Measurements from ENCODE around the gene RPS27.
"Not testable (repeated sequence)": the region's sequence is repeated elsewhere in the genome, so short reads cannot be mapped to it uniquely, and the experiment has no call there.

The RPS27 gene

GRCh38 chr1:153961421-153961820 lies 29.1 kb upstream of the RPS27 start:
- no peak for DNase-seq (ENCODE audit: low read depth)

- no peak for DNase-seq (ENCODE audit: low read depth)
Observed at GRCh38 chr1:153962088-153963029, 28.2 kb upstream of the RPS27 start.

GRCh38 chr1:153963030-153963849 lies 27.3 kb upstream of the RPS27 start, which contains the start of gene SLC39A1:
SLC39A1 (minus strand) TSS chr1:153963537; CDS start chr1:153962715, 822 bp downstream.
- peak; percentile 95 for DNase-seq (ENCODE audit: low read depth)

GRCh38 chr1:153963850-153964331 lies 26.7 kb upstream of the RPS27 start:
- DNase-seq (ENCODE audit: low read depth) = no peak

- peak; percentile 92 for DNase-seq (ENCODE audit: low read depth)
Observed at GRCh38 chr1:153967107-153967999, 23.2 kb upstream of the RPS27 start, which contains the start of gene CREB3L4. CREB3L4 (plus strand) TSS chr1:153967902; CDS start chr1:153968526, 624 bp downstream.

- no peak for DNase-seq (ENCODE audit: low read depth)
Observed at GRCh38 chr1:153968000-153968363, 22.6 kb upstream of the RPS27 start.

GRCh38 chr1:153968408-153968807 lies 22.2 kb upstream of the RPS27 start:
- no peak for DNase-seq (ENCODE audit: low read depth)

- DNase-seq (ENCODE audit: low read depth) = no peak
Observed at GRCh38 chr1:153968972-153969371, 21.6 kb upstream of the RPS27 start.

- DNase-seq (ENCODE audit: low read depth) = no peak
Observed at GRCh38 chr1:153970346-153970745, 20.2 kb upstream of the RPS27 start.

- DNase-seq (ENCODE audit: low read depth) = no peak
Observed at GRCh38 chr1:153973071-153973470, 17.5 kb upstream of the RPS27 start.

GRCh38 chr1:153973525-153973924 lies 17.0 kb upstream of the RPS27 start:
- no peak for DNase-seq (ENCODE audit: low read depth)

- no peak for DNase-seq (ENCODE audit: low read depth)
Observed at GRCh38 chr1:153976819-153977249, 13.7 kb upstream of the RPS27 start.

GRCh38 chr1:153977250-153978240 lies 13.0 kb upstream of the RPS27 start, which contains the start of gene JTB:
JTB (minus strand) TSS chr1:153977674; CDS start chr1:153977252, 422 bp downstream.
- DNase-seq (ENCODE audit: low read depth) = no peak

- DNase-seq (ENCODE audit: low read depth) = no peak
Observed at GRCh38 chr1:153978274-153978909, 12.2 kb upstream of the RPS27 start.

- not testable (repeated sequence) for DNase-seq (ENCODE audit: low read depth)
Observed at GRCh38 chr1:153979091-153979490, 11.5 kb upstream of the RPS27 start.

GRCh38 chr1:153981735-153982134 lies 8.8 kb upstream of the RPS27 start:
- DNase-seq (ENCODE audit: low read depth) = not testable (repeated sequence)

- no peak for DNase-seq (ENCODE audit: low read depth)
Observed at GRCh38 chr1:153984123-153984894, 6.3 kb upstream of the RPS27 start.

GRCh38 chr1:153985341-153985912 lies 5.1 kb upstream of the RPS27 start:
- no peak for DNase-seq (ENCODE audit: low read depth)

Measured in CMK (cell line).